Ovary (tissue), 9 donors: Measurements from ENCODE around the gene SIRPD. TPM values are rescaled to one million over a fixed set of nuclear protein-coding genes. Genes with fewer than 3 reads are reported as not detected.

ENCODE experiments used
- DNase-seq, 5 donors: peaks; one replicate each; pipeline ENCODE4 v3.0.0-alpha.2; 2019 to 2020
- H3K27ac ChIP-seq, 2 donors: fragments of 200-600 bp; one replicate each; pipeline versions ENCODE4 v1.5.1 to v1.8.0; 2019 to 2022
- H3K27me3 ChIP-seq: fragments of 200-600 bp; one replicate; pipeline ENCODE4 v1.8.0; 2022
- H3K36me3 ChIP-seq: fragments of 200-600 bp; sonication (generic); one replicate; pipeline ENCODE4 v1.5.1; 2019
- H3K4me1 ChIP-seq: one replicate; pipeline ENCODE4 v1.8.1; 2013; ENCODE audit warnings: mild to moderate bottlenecking, moderate library complexity; ENCODE audit not compliant: insufficient read depth
- H3K4me3 ChIP-seq: fragments of 200-600 bp; sonication (generic); one replicate; pipeline ENCODE4 v1.5.1; 2017
- H3K9me3 ChIP-seq, 2 donors: fragments of 200-600 bp in 1 of 2; sonication (generic) in 1 of 2; one replicate each; pipeline versions ENCODE4 v1.5.1 to v1.8.1; 2013 to 2019; ENCODE audit warnings: mild to moderate bottlenecking in 1 of 2, moderate library complexity in 1 of 2
- EP300 ChIP-seq: sonication (generic); formaldehyde crosslinking; IDR thresholded peaks from one replicate; pipeline ENCODE4 v1.6.1; 2017; ENCODE audit warnings: antibody characterized with exemption
- POLR2A ChIP-seq: fragments of 450-650 bp; IDR thresholded peaks from one replicate; pipeline ENCODE4 v1.6.1; 2017; ENCODE audit warnings: antibody characterized with exemption, mild to moderate bottlenecking, moderate library complexity
- WGBS, 3 donors: extraction: QIAGEN DNeasy Blood & Tissue Kit in 1 of 3; methylation state at CpG; one replicate each; pipeline versions ENCODE4 v1.1.5 to v1.1.7; 2013 to 2017; 5-methylcytosine and 5-hydroxymethylcytosine counted together
- intact Hi-C, 4 donors: fragments of 100-400 bp; cut with DNase I; formaldehyde crosslinking; loops; one replicate each; pipeline versions ENCODE4 v1.11.0 to v1.15.1; 2022 to 2023
- polyA plus RNA-seq, 2 donors: library from polyadenylated mRNA; stranded (reverse); fragments of 200-250 nt in 1 of 2; fragments of 350-450 nt in 1 of 2; fragmentation: Illumina TruSeq in 1 of 2; extraction: RNeasy Lipid Tissue Mini Kit (QIAGEN cat#74804) in 1 of 2; gene quantifications; one replicate each; pipeline ENCODE4 v1.2.3, GENCODE V29; 2013 to 2014
- small RNA-seq: library from RNA; depleted of rRNA; stranded (forward); fragments of <200 nt; gene quantifications from one replicate; pipeline ENCODE3, GENCODE V24; 2016
- total RNA-seq, 7 donors: library from RNA; depleted of rRNA in 2 of 7; stranded (reverse); fragments of >200 nt in 2 of 7; fragmentation: NEBNext Ultra II Directional in 3 of 7; extraction: Animal tissue kit (Norgen Biotek cat#: 25700) in 3 of 7; gene quantifications; one replicate each; pipeline versions ENCODE4 v1.1.0 to v1.2.4, GENCODE V29; 2016 to 2023
- TF ChIP-seq, protein P1 (sequence below), 3 donors: fragments of 450-650 bp in 2 of 3; fragments of 200-600 bp in 1 of 3; IDR thresholded peaks; one replicate each; pipeline versions ENCODE4 v1.5.1 to v1.8.0; 2016 to 2022; ENCODE audit warnings: antibody characterized with exemption in 3 of 3, mild to moderate bottlenecking in 1 of 3
- donor health status: DM: no; HTN: no; CAD: no; lungs with moderate emphysema.
- donor health status: DM: no; HTN: no; CAD: no.
- donor health status: Bipolar disorder and iron deficiency.
- donor health status: DM: yes; HTN: yes; CAD: no.
- donor health status: DM: no; HTN: no; CAD: no.
- donor health status: DM: yes; HTN: yes; CAD: no.

Gene SIRPD
- total and polyA plus RNA-seq, 9 donors = not detected

DNA sequence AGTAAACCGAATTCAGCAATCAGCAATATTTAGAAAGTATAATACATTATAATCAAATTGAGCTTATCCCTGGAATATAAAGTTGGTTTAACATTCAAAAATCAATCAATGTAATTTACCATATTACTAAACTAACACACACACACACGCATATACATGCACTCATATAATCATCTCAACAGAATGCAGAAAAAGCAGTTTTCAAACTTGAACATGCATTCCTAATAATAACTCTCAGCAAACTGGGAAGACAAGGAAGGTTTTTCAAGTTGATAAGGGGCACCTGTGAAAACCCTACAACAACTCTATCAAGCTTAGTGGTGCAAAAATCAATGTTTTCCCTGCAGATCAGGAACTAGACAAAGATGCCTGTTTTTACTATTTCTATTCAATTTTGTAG lies 70.9 kb downstream of the SIRPD start:
- WGBS, 3 donors = 79 to 84% (median 82%) methylated on average over 2 of the region's 2 CpGs
- Histone ChIP-seq H3K4me3 (no peak overlapping the region), H3K4me1 (no peaks in the 10 kb centered on the region), H3K9me3 (no peaks in the 10 kb centered on the region), H3K36me3 (no peaks in the 10 kb centered on the region), H3K27ac (no peak overlapping the region), H3K27me3 (no peaks in the 10 kb centered on the region)
- DNase-seq = no peak
- intact Hi-C loops = no loop called here
- TF ChIP-seq, protein P1, sequence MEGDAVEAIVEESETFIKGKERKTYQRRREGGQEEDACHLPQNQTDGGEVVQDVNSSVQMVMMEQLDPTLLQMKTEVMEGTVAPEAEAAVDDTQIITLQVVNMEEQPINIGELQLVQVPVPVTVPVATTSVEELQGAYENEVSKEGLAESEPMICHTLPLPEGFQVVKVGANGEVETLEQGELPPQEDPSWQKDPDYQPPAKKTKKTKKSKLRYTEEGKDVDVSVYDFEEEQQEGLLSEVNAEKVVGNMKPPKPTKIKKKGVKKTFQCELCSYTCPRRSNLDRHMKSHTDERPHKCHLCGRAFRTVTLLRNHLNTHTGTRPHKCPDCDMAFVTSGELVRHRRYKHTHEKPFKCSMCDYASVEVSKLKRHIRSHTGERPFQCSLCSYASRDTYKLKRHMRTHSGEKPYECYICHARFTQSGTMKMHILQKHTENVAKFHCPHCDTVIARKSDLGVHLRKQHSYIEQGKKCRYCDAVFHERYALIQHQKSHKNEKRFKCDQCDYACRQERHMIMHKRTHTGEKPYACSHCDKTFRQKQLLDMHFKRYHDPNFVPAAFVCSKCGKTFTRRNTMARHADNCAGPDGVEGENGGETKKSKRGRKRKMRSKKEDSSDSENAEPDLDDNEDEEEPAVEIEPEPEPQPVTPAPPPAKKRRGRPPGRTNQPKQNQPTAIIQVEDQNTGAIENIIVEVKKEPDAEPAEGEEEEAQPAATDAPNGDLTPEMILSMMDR (IDR thresholded peaks at IDR 0.05) = no peak
- TF ChIP-seq POLR2A = no peak
- no peak for TF ChIP-seq EP300

DNA sequence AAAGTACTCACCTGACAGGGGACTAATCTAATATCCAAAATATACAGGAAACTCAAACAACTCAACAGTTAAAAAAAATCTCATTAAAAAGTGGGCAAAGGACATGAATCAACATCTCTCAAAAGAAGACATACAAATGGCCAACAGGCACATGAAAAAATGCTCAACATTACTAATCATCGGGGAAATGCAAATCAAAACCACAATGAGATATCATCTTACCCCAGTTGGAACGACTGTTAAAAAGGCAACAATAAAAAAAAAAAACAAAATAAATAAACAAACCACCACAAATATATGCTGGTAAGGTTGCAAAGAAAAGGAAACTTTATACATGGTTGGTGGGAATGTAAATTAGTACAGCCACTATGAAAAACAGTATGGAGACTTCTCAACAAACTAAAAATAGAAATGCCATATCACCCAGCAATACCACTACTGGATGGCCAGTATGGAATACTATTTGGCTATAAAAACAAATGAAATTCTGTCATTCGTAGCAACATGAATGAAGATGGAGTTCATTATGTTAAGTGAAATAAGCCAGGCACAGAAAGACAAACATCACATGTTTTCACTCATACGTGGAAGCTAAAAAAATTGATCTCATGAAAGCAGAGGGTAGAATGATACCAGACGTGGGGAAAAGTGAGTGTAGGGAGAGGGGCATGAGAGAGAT lies 72.9 kb downstream of the SIRPD start:
- no peaks in the 10 kb centered on the region for H3K36me3 ChIP-seq
- DNase-seq = no peak
- no peak overlapping the region for H3K27ac ChIP-seq
- H3K9me3 ChIP-seq = no peaks in the 10 kb centered on the region
- no peaks in the 10 kb centered on the region for H3K27me3 ChIP-seq
- TF ChIP-seq EP300 (no peak), POLR2A (no peak)
- TF ChIP-seq, protein P1 (IDR thresholded peaks at IDR 0.05) = no peak
- intact Hi-C loops = no loop called here
- WGBS, 3 donors = 45 to 56% (median 48%) methylated on average over 5 of the region's 5 CpGs
- no peaks in the 10 kb centered on the region for H3K4me1 ChIP-seq
- no peak overlapping the region for H3K4me3 ChIP-seq

Small RNAs within 50 kb of the gene (small RNA-seq; reads per million reads assigned to genes)
- gene RNU6-917P = not detected

Other genes starting within 250 kb of the SIRPD start
- gene SDCBP2, start 228.6 kb downstream of the SIRPD start, total RNA-seq = 10 to 100 TPM in 1 of 7 donors, 1 to 10 TPM in 6; 2.7 to 34.7 (median 4.0) TPM
- gene SDCBP2, start 228.6 kb downstream of the SIRPD start, polyA plus RNA-seq = 1 to 10 TPM in 1 of 2 donors, under 1 TPM in 1; 0.92 to 3.4 TPM
- 100 to 1,000 TPM in 6 of 7 donors, 10 to 100 TPM in 1; 64.7 to 258 (median 151) TPM for gene FKBP1A, start 164.7 kb downstream of the SIRPD start, total RNA-seq
- 100 to 1,000 TPM; 154 to 697 TPM for gene FKBP1A, start 164.7 kb downstream of the SIRPD start, polyA plus RNA-seq
- 10 to 100 TPM; 23.4 to 79.6 (median 63.2) TPM for gene NSFL1C, start 90.9 kb downstream of the SIRPD start, total RNA-seq
- gene NSFL1C, start 90.9 kb downstream of the SIRPD start, polyA plus RNA-seq = 100 to 1,000 TPM in 1 of 2 donors, 10 to 100 TPM in 1; 45.6 to 105 TPM
- gene SIRPB2, start 66.3 kb downstream of the SIRPD start, total RNA-seq = 1 to 10 TPM in 6 of 7 donors, under 1 TPM in 1; 0.88 to 3.8 (median 1.7) TPM
- gene SIRPB2, start 66.3 kb downstream of the SIRPD start, polyA plus RNA-seq = 1 to 10 TPM in 1 of 2 donors, under 1 TPM in 1; 0.98 to 1.4 TPM
- 1 to 10 TPM in 5 of 7 donors, under 1 TPM in 2; 0.25 to 9.7 (median 1.9) TPM for gene SIRPB1, start 62.3 kb upstream of the SIRPD start, total RNA-seq
- 1 to 10 TPM in 1 of 2 donors, under 1 TPM in 1; 0.87 to 4.3 TPM for gene SIRPB1, start 62.3 kb upstream of the SIRPD start, polyA plus RNA-seq
- gene SIRPG, start 100.1 kb upstream of the SIRPD start, total RNA-seq = under 1 TPM in 2 of 7 donors, not detected in 5; 0.23 to 0.25 TPM
- gene SIRPG, start 100.1 kb upstream of the SIRPD start, polyA plus RNA-seq = 1 to 10 TPM in 1 of 2 donors, under 1 TPM in 1; 0.06 to 1.4 TPM